GM04504 (cell line): Measurements from ENCODE around the gene LIPG.
"Not testable (repeated sequence)": the region's sequence is repeated elsewhere in the genome, so short reads cannot be mapped to it uniquely, and the experiment has no call there.

Experiments
- DNase-seq: peaks from one replicate; pipeline ENCODE4 v3.0.0-alpha.2; 2012; ENCODE audit warnings: low read depth

LIPG gene

DNA sequence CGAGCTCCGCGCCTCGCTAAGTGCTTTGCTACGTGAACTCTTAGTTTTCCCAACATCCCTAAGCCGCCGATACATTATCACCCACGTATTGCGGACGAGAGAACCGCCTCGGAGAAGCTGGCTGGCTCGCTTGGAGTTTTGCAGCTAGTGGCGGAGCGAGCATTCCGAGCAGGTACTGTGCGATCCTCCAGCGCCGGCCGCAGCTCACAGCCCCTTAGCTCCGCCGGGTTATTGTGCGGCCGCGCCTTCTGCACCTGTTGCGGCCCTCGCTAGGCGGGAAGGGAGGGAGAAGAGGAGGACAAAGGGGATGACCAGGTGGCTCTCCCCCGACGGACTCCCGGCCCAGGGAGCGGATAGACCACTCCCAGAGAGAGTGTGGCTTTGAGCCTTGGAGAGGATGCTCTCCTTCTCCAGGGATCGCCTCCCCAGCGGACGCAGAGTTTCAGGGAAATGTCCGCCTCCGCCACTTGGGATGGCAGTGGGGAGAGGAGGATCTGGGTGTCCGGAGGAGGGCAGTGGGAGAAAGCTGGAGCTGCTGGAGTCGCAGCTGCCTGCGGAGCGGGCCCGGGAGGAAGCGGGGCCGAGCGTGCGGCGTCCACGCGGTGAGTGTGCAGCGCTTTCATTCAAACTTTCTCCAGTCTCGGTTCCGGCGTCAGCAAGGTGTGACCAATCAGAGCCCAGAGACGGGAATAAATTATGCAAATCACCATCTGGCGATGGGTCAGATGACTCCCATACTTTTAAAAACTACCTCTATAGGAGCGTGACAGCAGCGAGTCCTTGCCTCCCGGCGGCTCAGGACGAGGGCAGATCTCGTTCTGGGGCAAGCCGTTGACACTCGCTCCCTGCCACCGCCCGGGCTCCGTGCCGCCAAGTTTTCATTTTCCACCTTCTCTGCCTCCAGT lies at the start of gene LIPG:
Gene LIPG, plus strand, starts transcription at position 769 of the 905 bp plus-strand sequence. CDS start 252 bp downstream, outside the sequence.
- no peak for DNase-seq

DNA sequence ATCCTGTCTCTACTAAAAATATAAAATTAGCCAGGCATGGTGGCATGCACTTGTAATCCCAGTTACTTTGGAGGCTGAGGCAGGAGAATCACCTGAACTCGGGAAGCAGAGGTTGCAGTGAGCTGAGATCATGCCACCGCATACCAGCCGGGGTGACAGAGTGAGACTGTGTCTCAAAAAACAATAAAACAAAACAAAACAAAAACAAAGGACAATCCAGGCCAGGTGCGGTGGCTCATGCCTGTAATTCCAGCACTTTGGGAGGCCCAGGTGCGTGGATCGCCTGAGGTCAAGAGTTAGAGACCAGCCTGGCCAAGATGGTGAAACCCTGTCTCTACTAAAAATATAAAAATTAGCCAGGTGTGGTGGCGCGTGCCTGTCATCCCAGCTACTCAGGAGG lies 49.0 kb upstream of the LIPG start:
- not testable (repeated sequence) for DNase-seq

DNA sequence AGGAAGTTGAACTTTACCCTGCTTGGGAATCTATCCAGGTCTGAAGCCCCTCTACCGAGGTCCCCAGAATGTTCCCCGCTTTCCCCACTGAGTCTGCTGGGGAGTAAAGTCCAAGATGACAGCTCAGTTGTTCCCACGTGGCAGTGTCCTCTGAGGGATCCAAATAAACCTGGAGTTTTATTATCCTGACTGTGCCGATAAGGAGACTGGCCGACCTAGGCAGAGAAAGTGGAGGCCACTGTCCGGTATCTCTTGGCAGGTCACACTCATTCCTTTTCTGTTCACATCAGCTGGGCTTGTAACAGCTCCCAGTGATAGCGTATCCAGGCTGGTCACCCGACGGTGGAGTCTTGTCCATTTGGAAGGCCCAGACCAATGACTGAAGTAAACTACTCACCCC lies 47.3 kb upstream of the LIPG start:
- DNase-seq: no peak

DNA sequence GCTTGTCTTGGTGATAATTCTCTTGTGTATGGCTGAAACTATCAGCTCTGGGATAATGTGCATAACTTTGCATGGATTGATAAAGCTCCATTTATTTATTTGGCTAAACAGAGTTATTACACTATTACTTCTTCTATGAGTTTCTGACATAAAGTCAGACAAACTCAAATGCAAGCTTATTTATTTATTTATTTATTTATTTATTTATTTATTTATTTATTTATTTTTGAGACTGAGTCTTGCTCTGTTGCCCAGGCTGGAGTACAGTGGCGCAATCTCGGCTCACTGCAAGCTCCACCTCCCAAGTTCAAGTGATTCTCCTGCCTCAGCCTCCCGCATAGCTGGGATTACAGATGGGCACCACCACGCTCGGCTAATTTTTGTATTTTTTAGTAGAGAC lies 46.9 kb upstream of the LIPG start:
- not testable (repeated sequence) for DNase-seq

DNA sequence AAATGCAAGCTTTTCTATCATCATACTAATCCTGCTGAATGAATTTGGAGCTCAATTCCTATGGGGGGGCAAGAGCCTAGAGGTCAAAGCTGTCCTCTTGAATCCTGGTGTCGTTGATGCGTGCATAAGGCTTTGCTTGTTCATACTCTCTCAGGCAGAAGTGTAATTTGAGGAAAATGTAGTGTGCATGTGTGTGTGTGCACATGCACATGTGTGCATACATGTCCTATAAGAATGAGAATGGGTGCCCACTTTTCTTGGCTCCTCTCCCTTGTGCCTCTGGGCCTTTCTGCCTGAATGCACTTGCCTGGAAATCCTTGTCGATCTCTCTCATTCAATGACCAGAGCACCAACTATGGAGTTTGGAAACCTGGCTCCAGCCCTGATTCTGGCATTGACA lies 46.3 kb upstream of the LIPG start:
- no peak for DNase-seq

DNA sequence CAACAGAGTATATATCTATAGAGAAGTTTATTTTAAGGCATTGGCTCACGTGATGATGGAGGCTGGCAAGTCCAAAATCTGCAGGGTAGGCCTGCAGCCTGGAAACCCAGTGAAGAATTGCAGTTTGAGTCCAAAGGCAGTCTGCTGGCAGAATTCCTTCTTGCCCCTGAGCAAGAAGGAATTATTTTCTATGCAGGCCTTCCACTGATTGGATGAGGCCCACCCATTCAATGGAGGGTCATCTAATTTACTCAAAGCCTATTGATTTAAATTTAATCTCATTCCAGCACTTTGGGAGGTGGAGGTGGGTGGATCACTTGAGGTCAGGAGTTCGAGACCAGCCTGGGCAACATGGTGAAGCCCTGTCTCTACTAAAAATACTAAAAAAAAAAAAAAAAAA lies 44.4 kb upstream of the LIPG start:
- DNase-seq: no peak

DNA sequence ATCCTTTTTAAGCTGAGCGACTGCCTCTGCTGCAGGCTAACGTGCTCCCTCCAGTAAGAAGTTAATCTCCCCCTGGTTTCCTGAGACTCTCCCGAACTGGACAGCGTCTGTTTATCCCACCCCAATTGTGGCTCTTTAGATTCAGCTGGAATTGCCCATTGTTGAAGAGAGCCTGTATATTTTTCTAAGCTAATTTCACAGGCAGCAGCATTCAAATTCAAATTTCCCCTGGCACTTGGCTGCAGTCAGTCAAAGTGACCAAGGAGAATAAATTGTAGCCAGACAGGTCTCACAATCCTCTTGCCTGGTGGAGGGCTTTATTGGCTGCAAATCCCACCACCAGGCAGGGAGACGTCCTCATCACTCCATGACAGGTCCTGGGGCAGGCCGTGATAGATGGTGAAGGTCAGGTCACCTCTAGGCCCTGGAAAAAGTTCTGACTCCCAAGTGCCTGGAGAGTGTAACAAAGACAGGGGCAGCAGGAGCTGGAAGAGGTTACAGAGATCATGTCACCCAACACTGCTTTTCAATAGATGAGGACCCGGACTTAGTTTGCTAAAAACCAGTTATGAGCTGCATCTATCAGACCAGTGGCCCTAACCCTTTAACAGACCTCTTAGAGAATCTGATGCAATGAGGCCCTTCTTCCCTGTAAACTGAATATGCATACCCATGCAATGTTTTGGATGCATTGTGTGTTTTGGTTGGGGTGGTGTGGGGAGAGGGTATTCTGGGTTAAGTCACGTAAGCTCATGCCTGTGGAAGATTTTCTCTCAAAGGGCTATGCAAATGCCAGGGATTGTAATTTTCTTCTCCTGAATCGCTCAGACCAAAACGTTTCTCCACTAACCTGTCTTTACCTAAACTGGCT lies 42.5 kb upstream of the LIPG start:
- no peak for DNase-seq

DNA sequence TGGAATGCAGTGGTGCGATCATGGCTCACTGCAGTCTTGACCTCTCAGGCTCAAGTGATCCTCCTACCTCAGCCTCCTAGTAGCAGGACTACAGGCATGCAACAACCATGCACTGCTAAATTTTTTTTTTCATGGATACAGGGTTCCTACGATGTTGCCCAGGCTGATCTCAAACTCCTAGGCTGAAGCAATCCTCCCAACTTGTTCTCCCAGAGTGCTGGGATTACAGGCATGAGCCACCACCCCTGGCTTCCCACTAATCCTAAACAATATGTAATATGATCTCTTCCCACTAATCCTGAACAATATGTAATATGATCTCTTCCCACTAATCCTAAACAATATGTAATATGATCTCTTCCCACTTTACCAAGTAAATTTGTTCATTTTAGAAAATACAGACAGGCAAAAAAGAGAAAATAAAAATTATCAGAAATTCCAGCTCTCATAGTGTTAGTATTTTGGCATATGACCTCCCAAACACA lies 41.2 kb upstream of the LIPG start:
- DNase-seq: peak; percentile 0

DNA sequence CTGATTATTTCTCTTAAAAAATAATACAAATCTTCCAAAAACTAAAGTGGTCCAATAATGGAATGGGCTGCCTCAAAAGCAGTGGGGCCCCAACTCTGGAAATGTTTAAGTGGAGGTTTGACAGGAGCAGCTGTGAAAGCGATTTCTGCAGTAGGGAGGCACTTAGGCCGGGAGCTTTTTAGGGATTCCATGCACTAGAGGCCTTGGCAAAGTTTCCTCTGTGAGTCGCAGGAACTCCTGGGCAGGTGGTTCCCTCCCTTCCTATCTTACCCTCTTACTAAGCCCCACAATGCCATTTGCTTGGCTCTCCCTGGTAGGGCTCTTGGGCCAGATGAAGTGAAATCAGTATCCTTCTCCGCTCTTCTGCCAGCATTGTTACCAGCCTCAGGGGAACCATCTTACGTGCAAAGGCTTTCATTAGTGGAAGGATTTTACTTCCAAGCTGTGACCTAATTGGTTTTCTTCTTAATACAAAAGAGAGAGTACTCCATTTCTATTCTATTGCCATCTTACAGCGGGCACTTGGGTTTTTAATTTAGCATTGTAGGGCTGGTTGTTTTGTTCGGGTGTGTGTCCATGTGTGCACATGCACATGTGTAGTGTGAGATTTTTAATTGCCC lies 40.5 kb upstream of the LIPG start:
- no peak for DNase-seq

DNA sequence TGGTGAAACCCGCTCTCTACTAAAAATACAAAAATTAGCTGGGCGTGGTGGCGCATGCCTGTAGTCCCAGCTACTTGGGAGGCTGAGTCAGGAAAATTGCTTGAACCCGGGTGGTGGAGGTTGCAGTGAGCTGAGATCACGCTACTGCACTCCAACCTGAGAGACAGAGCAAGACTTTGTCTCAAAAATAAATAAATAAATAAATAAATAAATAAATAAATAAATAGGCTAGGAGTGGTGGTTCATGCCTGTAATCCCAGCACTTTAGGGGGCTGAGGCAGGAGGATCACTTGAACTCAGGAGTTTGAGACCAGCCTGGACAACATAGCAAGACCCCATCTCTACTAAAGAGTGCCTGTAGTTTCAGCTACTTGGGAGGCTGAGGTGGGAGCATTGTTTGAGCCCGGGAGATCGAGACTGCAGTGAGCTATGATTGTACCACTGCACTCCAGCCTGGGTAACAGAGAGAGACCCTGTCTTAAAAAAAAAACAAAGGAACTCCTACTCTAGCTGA lies 38.2 kb upstream of the LIPG start:
- DNase-seq: not testable (repeated sequence)

DNA sequence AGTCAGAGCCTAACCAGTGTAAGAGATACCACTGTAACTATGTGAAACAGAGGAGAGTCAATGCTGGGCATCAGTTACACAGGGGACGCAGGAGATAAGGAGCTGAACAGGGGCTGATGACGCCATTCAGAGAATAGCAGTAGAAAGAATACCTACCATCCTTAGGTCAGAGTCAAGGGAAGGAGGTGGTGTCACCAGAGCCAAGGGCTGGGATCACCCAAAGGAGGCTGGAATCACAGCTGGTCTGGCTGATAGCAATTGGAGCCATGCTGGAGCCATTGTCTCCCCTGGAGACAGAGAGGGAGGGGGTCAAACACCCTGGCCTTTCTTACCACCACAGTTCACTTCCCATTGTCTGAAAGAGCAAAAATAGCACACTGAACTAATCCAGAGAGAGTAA lies 37.5 kb upstream of the LIPG start:
- no peak for DNase-seq

DNA sequence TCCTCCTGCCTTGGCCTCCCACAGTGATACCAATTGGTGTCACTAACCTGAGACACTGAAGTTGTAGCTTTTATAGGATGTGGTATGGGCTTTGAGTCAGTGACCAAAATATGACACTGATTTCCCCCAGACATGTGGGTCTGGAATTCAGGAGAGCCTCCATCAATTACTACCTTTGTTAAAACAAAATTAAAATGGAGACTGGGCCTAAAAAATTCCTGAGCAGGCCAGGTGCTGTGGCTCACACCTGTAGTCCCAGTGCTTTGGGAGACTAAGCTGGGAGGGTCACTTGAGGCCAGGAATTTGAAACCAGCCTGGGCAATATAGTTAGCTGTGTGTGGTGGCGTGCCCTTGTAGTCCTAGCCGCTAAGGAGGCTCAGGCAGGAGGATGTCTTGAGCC lies 36.9 kb upstream of the LIPG start:
- no peak for DNase-seq

DNA sequence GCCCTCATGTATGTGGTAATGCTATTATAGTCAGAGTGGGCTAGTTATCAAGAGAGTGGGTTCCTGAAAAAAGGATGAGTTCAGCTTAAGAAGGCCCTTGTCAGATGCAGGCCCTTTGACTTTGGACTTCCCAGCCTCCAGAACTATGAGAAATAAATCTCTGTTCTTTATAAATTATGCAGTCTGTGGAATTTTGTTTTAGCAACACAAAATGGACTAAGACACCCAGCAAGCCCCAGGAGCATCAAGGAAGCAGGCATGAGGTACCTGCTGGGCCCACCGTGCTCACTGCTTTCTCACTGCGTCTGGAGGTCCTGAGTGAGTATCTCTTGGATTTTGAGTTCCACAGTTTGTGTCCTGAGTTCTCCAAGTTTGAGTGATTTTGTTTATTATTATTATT lies 35.9 kb upstream of the LIPG start:
- no peak for DNase-seq

DNA sequence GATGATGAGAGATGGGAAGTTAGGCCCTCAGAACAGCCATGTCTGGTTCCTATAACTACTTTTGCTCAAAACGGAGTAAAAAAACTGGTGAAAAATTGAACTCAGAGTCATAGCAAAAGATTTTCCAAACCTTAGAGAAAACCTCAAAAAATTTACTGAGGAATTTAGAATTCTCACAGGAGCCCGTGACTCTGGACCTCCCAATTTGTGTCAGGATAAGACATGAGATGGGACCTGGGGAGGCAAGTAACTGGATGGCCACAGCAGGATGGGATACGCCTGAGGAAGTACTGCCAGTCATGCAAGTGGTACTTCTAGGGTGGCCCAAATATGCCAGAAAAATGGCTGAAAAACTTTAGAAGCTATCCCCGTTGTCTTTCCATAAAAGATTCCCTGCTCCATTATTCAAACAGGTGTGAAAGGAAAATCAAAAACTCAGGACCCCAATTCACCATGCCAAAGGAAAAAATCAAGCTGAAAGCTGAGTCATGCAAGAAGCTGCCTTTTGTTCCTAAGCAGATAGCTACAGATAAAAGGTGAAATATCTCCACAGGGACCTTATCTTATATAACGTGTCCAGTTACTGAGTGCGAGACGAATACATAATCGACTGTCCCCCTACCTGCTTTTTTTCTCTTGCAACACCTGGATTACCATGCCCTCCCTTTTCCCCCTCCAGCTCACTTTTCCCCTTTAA lies 34.1 kb upstream of the LIPG start:
- no peak for DNase-seq

DNA sequence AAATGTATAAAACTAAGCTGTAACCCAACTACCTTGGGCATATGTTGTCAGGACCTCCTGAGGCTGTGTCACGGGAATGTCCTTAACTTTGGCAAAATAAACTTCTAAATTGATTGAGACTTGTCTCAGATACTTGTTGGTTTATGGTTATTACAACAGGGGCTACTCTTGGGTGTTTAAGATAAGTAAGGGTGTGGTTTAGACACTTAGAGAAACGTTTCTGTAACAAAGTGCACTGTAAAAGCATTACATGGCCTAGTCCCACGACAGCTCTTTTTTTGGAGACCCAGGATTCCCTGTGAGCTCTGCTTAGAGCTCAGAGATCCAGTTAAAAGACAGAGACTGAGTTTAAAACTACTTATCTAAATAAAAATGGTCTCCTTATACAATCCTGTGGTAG lies 32.3 kb upstream of the LIPG start:
- no peak for DNase-seq

DNA sequence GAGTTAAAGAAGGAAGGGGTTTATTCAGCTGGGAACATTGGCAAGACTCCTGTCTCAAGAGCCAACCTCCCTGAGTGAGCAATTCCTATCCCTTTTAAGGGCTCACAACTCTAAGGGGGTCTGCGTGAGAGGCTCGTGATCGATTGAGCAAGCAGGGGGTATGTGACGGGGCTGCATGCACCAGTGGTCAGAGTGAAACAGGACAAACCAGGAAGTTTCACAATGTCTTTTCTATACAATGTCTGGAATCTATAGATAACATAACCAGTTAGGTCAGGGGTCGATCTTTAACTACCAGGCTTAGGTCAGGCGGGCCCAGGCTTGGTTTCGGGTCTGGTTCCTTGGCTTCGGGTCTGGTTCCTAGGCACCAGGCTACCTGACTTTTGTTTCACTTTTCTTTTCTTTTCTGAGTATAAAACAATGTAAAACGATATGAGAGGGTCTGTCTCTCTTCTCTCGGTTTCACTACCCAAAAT lies 30.1 kb upstream of the LIPG start:
- DNase-seq: no peak

DNA sequence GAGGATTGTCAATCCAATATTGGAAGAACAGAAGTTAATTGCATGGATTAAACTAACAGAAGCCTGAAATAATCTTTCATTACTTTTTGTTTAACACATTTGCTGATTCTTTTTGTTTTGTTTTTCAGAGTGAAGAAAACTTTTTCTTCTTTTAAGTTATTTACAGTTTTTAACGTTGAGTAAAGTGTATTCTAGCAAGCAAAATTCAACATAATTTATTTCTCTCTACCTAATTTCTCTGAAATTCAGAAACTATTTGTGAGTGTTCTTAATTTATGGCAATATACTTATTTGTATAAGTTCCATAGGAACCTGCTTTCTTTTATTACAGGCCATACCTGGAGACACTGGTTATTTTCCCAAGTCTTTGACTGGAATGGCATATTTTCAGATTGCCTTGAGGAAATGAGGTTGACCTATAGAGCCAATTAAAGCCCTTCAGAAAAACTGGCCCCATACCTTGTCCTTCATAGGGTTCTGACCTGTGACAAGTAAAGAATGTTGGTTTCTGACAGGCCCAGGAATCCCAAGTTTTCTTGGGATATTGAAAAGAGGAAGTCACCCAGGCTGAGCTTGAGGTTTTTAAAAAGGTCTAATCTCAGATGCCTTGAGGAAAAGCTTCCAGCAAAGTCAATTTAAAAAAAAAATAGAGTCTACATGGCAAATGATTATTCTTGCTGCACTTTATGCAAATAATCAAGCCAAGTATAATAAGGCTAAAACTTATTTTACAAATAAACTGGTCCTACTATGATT lies 26.8 kb upstream of the LIPG start:
- DNase-seq: no peak

DNA sequence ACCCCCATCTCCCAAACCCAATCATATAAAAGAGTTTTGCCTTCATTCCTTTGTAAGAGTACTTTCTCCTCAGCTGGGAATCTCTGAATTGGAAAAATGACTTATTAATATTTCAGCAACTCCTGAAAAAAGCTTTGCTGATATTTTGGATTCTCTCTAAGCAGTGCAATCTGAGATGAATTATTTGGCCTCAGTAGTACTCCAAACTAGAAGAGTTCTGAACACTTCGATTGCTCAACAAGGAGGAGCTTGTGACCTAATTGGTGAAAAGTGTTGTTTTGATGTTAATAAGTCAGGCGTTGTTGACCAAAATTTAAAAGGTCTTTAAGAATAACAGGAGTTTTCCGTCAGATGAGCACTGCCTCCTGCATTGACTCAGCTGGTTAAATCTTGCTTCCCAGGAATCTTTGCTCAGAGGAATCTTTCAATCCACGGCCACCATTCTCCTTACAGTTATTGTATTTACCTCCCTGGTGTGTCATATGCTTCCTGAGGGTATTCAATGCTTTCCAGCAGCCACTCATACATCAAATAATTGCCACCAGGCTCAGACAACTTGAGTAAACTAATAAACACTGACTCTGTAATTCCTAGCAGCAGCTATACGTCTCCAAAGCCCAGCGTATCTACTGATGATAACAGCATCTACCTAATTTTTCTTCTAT lies 24.5 kb upstream of the LIPG start:
- DNase-seq: no peak

DNA sequence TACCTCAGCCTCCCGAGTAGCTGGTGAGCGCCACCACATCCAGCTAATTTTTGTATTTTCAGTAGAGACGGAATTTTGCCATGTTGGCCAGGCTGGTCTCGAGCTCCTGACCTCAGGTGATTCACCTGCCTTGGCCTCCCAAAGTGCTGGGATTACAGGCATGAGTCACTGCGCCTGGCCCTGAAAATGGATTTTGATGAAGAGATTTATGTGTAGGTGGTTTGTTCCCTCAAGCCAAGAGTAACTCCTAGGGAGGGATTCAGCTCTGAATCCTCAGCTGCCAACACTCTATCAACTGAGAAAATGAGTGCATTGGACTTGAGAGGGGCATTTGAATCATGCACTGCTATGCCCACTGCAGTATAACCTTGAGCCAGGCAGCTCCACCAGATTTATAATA lies 17.5 kb upstream of the LIPG start:
- no peak for DNase-seq

DNA sequence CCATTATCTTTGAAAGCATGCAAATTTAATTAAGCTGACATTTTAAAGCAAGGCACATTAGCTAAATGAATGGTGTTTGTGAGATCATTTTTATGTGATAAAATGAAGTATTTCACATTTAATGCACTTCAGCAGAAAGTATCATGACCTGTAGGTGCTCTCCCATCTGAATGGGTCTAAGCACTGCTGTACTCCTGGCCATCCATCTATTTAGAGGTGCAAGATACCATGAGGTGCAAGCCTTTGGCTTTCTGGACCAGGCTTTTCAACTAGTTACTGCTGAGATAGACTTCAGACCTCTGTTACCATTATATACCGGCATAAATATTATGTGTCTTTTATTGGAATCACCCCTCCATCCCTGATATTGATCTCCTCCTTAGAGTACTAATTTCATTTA lies 15.6 kb upstream of the LIPG start:
- no peak for DNase-seq
